Suppressor macrophage treated with lipopolysaccharide for 4 hours (primary cell): ENCODE data around the gene FUT8.

Experiments
- DNase-seq: peaks from one replicate; pipeline ENCODE4 v3.0.0-alpha.2; 2020

The FUT8 gene

DNA sequence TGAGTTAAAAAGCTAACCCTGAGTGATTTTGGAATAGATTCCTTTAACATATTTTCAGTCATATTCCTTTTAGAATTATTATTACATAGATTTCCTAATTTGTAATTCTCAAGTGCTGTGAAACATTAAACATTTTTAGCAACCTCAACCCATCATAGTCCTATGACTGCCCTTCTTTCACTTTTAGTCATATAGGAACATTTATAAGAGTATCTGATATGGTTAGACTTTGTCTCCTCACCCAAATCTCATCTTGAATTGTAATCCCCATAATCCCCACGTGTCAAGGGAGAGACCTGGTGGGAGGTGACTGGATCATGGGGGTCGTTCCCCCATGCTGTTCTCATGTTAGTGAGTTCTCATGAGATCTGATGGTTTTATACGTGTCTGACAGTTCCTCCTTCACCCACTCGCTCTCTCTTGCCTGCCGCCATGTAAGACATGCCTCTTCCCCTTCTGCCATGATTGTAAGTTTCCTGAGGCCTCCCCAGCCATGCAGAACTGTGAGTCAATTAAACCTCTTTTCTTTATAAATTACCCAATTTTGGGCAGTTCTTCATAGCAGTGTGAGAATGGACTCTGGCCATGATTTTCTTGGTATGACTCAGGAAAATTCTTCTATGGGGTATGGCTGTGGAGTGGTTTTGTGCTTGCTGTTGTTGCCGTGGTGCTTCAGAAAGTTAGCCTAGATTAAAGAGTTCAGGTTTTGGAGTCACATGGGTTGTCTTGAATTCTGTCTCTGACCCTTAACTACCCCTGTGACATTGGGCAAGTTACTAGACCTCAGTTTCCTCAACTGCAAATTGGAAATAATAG lies 83.9 kb downstream of the FUT8 start:
- no peak for DNase-seq

DNA sequence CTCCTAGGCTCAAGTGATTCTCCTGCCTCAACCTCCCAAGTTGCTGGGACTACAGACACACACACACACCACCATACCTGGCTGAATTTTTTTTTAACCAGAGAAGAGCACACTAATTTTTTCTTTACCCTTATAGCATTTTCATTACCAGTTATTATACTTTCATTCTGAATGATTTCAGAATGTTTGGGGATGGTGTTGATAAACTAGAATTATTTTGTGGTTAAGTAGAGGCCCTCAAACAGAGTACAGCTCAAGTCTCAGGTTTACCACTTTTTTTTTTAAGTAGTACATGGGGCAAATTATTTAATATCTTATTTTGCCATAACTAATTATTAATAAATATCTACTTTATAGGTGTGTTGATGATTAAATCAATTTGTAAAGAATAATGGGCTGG lies 86.6 kb downstream of the FUT8 start:
- DNase-seq, result no peak

DNA sequence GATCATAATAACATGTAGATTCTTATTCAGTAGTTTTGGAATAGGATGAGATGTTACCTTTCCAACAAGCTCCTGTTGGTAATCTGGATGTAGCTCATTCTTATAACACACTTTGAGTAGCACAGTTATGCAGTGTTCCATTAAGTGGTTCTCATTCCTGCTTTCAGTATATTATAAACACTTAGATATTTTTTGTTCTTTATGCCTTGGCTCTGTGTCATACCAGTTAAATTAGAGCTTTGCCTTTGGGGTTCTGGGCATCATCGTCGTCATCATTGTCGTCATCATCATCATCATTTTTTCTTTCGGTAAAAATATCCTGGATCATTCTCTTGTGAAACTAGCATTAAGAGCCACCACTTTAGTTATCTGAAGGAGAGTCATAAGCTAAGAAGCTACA lies 87.5 kb downstream of the FUT8 start:
- DNase-seq, result no peak

DNA sequence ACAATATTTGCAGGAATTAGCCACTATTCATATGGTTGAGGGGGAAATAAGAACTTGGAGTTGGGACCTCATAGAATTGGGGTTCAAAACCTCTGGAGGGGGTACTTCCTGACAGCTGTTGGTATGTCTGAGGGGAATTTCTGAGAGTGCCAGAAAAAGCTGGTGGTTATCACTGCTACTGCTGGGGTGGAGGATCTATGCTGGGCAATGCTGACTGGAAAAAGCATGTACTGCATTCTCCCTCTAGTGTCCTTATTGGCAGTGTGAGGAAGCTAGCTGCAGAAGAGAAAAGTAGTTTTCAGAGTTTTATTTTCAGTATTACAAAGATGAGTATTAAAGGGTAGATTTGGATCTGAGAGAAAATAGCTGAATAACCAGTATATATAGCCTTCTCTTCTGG lies 88.8 kb downstream of the FUT8 start:
- DNase-seq, result no peak

DNA sequence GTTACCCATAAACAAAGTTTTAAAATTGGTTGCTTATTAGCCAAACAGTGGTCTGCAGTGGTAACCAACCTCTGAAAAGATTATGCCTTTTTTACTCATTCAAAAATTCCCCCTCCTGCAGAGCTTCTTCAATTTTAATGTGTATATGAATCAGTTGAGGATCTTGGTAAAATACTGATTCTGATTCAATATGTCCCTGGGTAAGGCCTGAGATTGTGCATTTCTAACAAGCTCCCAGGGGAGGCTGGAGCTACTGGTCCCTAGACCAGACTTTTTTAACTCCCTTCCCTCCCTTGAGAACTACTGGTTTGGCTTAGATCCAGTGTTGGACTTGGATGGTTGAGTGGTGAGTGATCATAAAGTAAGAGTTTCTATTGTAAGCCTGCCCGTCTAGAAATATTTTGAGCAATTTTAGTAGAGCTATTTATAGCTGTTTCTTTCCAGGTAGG lies 90.2 kb downstream of the FUT8 start:
- no peak for DNase-seq

DNA sequence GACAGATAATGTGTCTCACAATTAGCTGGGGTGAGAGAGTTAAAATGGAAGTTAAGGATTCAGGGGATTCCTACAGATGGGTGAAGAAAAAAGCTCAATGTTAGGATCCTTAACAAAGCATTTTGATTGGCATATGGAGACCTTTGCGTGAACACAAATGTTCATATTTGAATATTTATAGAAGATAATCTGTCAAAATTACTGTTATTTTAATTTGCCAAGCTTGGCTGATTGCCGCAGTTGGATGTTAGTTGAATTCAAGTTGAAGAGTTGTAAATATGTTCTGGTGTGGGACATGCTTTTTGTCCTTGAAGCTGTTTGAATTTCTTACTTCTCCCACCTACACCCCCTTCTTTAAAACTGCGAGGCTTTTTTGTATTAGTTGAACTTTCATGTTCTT lies 91.2 kb downstream of the FUT8 start:
- DNase-seq, result no peak

DNA sequence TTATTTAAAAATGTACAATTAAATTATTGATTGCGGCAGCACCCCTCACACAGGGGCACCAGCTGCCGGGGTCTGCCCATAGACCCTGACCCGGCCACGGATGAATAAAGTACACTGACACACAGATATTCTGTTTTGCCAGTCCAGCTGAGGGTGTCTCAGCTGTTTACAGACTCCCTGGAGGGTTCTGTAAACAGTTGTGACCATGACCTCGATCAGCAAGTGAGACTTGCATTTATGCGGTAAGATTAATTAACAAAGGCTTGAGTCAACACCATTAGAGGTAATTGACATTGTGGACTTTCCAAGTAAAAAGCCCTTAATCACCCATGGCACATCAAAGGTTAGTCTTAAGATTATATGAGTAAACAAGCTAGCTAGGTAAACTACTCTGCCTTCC lies 94.3 kb downstream of the FUT8 start:
- DNase-seq, result no peak

DNA sequence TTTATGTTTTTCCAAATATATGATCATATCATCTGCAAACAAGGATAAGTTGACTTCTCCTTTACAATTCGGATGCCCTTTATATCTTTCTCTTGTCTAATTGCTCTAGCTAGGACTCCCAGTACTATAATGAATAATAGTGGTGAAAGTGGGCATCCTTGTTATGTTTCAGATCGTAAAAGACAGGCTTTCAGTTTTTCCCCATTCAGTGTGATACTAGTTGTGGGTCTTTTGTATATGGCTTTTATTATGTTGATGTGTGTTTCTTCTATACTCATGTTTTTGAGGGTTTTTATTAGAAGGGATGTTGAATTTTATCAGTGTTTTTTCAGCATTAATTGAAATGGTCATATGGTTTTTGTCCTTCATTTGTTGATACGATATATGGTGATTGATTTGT lies 97.3 kb downstream of the FUT8 start:
- DNase-seq, result no peak

DNA sequence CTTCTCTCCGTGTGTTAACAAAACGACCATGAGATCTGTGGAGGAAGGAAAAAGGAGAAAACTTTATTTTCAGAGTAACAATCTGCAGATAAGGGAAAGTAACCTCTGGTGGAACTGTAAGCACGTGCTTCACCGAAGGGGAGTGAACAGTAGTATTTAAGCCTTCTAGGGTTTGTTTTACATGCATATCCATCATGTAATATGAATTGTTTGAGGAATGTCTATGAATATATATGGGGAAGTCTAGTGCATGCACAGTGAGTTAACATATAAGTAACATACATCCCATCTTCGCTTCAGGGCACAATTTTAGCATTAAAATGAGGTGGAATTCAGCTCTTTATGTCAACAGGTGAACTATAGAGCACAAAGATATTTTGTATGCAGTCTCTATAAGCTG lies 101.1 kb downstream of the FUT8 start:
- DNase-seq, result no peak

DNA sequence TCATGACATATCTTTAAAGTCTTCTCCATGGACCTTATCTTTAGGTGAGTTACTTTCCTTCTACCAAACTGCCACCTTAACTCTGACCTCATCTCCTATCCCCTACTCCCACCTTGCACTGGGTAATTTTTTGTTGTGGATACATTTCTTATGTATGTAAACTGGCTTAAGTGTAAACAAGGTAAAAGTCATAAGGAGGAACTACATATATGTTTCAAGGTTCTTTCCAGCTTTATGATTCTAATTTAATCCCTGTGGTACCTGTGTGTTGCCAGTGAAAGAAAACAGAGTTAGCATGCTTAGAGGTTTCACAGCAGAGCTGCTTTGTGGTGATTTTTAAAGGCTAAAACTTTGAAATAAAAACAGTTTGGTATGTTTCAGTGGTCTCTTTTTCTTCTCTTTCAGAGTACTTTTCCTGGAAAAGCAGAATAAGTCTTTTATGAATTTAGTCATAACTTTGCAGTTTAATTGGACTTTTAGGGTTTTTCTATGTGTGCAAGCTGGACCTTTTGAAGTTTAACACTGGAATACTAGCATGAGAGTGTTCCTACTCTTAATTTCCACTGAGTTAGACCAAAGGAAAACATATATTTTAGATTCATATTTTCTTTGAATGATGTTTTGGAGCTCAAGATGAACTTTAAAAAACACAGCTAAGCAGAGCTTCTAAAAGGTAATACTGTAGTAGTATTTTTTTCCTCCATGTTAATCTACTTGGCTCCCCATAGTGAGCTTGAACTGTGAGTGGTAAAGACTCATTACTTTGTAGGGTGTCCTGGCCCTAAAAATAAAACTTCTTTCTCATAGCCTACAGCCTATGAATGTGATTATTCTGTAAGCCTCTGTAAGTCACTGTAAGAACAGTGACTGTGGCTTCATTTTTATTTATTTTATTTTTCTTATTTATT lies 105.4 kb downstream of the FUT8 start:
- DNase-seq, result no peak

DNA sequence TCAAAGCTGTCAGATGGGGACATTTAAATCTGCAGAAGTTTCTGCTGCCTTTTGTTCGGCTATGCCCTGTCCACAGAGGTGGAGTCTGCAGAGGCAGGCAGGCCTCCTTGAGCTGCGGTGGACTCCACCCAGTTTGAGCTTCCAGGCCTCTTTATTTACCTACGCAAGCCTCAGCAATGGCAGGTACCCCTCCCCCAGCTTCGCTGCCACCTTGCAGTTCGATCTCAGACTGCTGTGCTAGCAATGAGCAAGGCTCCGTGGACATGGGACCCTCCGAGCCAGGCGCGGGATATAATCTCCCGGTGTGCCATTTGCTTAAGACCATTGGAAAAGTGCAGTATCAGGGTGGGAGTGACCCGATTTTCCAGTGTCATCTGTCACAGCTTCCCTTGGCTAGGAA lies 115.5 kb downstream of the FUT8 start:
- no peak for DNase-seq

DNA sequence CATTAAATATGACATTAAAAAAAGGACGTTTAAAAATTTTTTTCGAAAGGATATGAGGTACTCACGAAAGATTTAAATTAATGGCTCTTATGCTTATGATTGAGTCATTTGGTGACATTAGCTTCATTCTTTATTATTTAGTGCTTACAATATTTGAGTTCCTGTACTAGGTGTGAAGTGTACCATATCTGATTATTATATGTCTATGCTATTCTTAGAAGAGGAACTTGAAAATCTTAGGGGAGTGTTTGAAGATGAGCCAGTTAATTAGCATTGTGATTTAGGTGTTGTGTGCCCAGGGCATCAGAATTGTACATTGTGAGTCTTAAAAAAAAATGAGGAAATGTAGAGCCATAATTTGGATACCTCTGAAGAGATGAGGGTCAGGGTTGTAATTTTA lies 118.6 kb downstream of the FUT8 start:
- no peak for DNase-seq

DNA sequence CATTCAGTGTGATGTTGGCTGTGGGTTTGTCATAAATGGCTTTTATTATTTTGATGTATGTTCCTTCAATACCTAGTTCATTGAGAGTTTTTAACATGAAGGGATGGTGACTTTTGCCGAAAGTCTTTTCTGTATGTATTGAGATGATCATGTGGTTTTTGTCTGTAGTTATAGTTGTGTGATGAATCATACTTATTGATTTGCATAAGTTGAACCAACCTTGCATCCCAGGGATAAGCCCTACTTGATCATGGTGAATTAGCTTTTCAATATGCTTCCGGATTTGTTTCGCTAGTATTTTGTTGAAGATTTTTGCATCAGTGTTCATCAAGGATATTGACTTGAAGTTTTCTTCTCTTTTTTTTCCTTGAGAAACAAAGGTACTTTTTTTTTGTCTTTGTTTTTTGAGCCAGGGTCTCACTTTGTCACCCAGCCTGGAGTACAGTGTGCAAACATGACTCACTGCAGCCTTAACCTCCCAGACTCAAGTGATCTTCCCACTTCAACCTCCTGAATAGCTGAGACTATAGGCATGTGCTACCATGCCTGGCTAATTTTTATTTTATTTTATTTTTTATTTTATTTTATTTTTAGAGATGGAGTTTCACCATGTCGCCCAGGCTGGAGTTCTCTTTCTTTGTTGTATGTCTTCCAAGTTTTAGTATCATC lies 121.3 kb downstream of the FUT8 start:
- DNase-seq, result no peak

DNA sequence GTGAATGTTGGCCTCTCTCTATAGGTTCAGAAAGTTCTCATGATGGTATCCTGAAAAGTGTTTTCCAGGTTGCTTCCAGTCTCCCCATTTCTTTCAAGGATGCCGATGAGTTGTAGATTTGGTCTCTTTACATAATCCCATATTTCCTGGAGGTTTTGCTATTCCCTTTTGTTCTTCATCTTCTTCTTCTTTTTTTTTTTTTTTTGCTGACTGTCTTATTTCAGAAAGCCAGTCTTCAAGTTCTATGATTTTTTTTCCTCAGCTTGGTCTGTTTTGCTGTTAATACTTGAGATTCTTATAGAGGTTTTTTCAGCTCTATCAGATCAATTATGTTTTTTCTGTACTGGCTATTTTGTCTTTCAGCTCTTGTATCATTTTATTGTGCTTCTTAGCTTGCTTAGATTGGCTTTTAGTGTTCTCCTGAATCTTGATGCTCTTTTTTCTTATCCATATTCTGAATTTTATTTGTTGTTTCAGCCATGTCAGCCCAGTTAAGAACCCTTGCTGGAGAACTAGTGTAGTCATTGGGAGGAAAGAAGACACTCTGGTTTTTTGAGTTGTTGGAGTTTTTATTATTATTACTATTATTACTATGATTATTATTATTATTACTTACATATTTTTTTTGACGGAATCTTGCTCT lies 124.4 kb downstream of the FUT8 start:
- no peak for DNase-seq

DNA sequence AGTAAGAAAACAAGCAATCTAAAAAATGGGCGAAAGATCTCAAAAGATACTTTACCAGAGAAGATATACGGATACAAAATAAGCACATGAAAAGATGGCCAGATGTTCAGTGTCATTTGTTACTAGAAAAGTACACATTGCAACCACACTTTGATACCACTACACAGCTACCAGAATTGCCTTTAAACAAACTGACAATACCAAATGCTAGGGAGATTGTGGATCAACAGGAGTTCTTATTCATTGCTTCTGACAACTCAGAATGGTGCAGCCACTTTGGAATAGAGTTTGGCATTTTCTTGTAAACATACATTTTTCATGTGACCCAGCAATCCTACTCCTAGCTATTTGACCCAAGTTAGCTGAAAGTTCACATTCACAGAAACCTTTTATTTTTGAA lies 136.3 kb downstream of the FUT8 start:
- DNase-seq, result no peak

DNA sequence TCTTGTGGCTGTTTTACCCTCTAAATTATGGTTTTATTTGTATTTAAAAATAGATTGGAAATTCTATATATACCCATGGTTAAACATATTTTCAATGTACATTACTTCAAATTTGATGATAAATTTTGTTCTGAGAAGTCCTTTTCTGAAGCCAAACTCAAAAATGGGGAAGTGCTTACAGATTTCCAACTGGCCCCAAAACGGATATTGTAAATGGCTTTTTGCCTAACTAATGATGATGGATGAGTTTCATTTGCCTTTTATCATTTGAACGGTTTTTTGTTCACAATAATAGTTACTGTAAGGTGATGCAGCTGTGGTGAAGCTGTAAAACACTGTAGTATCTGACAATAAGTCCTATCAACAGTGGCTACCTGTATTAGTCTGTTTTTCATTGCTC lies 136.9 kb downstream of the FUT8 start:
- no peak for DNase-seq

DNA sequence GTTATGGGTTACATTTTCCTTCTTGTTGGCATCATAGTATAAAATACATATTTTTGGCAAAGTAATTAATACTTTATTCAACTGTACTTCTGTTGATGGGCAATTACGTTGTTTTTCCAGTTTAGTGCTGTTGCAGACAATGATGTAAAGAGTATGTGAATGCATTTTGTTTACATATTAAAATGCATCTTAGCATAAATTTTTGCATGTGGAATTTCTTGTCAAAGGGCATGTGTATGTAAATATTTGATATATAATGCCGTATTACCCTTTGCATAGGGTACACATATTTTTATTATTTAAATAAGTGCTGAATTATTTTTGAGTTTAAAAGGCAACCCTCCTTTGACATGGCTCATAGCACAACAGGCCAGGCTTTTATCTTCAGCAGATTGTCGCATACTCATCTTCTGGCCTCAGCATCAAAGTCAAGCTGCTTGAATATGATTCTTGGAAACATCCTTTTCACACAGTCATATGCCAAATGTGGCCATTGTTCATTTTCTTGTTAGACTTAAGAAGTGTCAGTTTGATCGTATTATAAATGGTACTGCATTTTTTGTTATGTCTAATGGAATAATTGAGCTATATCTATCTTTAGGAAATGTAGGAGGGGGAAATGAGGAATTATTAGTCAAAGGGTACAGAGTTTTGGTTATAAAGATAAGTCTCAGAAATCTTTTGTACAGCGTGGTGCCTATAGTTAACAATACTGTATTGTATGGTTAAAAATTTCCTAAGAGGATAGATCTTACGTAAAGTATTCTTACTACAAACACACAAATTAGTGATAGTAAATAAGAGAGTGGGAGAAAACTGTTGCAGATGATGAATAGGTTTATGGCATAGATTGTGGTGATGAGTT lies 138.5 kb downstream of the FUT8 start:
- DNase-seq, result no peak

DNA sequence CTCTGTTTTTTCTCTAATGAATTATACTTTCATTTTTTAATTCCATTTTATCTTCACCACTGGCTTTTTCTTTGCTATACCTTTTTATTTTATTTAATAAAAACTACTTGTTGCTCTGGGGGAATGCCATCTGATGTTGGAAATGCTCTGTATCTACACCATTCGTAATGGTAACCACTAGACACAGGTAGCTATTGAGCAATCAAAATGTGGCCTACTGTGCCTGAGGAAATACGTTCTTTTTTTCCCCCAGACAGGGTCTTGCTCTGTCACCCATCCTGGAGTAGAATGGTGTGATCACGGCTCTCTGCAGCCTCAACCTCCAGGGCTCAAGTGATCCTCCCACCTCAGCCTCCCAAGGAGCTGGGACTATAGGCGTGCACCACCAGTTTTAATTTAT lies 140.2 kb downstream of the FUT8 start:
- no peak for DNase-seq

DNA sequence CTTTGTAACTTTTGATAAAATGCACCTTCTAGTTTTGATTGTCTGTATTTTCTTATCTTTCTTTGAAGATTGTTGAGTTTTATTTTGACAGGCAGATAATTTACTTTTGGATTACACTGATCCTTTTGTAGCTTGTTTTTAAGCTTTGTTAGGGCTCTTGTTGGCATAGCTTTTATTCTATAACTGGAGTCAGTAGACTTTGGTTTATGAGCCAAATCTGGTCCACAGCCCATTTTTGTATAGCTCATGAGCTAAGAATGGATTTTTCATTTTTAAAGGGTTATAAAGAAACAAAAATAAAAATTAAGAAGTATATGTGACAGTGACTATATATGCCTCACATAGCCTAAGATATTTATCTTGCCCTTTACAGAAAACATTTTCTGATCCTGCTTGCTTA lies 142.3 kb downstream of the FUT8 start:
- no peak for DNase-seq

DNA sequence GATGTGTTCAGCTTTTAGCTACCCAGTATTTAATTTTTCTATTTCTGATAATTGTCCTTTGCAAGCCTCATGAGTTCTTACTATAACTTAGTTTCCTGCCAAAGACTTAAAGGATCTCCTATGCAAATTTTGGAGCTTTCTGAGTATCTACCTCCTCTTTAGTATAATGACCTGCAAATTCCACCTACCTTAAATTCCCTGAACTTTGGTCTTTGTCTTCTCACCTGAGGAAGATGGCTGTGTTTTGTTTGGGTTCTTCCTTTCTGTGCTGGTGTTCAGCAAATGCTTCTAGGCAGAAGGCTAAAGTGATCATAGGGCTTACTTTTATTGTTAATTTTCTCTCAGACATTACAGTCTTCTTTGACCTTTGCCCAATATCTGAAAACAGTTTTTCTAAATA lies 142.8 kb downstream of the FUT8 start:
- no peak for DNase-seq

DNA sequence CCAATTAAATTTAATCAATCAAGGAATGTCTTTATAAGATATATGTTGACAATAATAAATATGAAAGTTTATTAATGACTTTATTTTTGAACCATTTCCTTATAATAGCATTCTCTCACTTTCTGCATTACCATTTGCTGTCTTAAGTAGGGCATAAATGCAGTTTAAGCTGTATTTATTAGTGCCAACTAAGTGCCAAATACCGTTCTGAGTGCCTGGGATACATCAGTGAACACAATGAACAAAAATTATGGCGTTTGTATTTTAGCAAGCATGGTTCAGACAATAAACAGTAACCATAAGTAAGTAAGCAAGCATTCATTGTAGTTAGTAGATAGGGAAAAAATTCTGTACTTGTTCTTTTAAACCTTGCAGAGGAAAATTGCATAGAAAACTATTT lies 145.8 kb downstream of the FUT8 start:
- DNase-seq, result no peak
